ENCODE measurements around the gene HFM1.
"Not testable (repeated sequence)": the region's sequence is repeated elsewhere in the genome, so short reads cannot be mapped to it uniquely, and the experiment has no call there.

Gene HFM1

DNA sequence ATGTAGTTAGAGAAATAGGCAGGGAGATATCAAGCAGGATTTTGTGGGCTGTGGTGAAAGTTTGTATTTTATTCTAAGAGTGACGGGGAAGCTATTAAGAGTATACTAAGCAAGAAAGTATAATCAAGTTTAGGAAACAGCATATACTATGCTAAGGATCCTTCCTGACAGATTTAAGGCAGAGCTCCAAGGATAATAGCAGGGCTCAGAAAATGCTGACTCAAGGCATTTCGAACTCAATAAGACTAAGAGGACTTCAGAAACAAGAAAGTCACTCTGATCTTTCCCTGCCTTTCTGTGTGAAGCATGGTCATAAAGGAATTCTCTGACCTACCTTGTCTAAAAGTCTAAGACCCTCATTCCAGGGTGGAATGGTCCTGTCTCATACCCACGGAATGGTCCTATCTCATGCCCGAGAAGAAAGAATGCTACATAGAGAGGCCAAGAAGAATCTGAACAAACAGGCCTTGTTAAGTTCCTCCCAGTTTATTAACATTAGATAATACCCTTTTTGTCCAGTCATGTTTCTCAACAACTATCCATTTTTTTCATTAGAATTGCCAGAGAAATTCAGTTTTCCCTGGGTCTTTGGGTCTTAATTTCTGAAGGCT lies 59.1 kb downstream of the HFM1 start:
- no peak for DNase-seq

DNA sequence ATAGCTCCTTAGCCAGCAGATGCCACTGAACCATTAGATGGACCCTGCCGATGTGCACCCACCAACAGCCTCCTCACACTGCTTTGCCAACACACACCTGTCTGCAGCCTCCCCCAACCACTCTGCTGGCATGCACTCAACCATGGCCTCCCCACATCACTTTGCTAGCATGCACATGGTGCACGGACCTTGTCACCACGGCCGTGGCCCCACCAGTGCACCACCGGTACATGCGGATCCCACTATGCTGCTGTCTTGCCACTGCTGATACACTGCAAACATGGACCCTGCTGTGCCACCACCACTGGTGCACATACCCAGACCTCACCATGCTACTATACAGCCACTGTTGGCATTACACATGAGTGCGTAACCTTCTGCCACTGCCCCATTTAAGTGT lies 66.1 kb downstream of the HFM1 start:
- no peak for DNase-seq

- no peak for DNase-seq
Observed at GRCh38 chr1:91335603-91336002, 69.0 kb downstream of the HFM1 start.

GRCh38 chr1:91334856-91335255 lies 69.8 kb downstream of the HFM1 start:
- DNase-seq: no peak

DNA sequence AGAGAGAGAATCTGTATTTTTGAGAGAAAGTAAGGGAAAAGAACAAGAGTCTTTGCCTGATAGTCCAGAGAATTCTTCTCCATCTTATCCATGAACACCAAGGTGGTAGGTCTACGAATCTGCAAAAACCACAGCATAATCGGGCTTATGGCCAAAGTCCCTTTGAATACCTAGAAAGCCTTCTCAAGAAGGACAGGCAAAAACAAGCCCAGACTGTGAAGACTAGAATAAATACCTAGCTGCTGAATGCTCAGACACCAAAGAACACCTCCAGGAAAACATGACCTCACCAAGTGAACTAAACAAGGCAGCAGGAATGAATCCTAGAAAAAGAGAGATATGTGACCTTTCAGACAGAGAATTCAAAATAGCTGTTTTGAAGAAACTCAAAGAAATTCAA lies 79.2 kb downstream of the HFM1 start:
- DNase-seq: no peak

- no peak for DNase-seq
Observed at GRCh38 chr1:91314643-91315042, 90.0 kb downstream of the HFM1 start.

- no peak for DNase-seq
Observed at GRCh38 chr1:91311672-91312071, 93.0 kb downstream of the HFM1 start.

DNA sequence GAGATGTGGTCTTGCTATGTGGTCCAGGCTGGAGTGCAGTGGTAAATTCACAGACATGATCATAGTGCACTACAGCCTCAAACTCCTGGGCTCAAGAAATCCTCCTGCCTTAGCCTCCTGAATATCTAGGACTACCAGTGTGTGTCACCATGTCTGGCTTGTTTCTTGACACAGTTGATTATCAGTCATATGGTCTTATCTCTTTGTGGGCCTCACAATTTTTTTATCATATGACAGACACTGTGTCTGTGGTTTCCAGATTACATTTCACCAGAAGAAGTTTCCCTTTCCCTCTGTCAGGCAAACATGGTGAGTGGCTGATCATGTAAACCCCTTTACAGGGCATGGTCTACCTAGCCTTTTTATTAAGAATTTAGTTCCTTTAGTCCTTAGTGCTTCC lies 96.1 kb downstream of the HFM1 start:
- no peak for DNase-seq

GRCh38 chr1:91307784-91308409 lies 96.7 kb downstream of the HFM1 start:
- no peak for DNase-seq

GRCh38 chr1:91303165-91303564 lies 101.5 kb downstream of the HFM1 start:
- DNase-seq: no peak

DNA sequence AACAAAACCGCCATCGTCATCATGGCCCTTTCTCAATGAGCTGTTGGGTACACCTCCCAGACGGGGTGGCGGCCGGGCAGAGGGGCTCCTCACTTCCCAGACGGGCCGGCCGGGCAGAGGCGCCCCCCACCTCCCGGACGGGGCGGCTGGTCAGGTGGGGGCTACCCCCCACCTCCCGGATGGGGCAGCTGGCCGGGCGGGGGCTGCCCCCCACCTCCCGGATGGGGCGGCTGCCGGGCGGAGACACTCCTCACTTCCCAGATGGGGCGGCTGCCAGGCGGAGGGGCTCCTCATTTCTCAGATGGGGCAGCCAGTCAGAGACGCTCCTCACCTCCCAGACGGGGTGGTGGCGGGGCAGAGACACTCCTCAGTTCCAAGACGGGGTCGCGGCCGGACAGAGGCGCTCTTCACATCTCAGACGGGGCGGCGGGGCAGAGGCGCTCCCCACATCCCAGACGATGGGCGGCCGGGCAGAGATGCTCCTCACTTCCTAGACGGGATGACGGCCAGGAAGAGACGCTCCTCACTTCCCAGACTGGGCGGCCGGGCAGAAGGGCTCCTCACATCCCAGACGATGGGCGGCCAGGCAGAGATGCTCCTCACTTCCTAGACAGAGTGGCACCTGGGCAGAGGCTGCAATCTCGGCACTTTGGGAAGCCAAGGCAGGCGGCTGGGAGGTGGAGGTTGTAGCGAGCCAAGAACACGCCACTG lies 115.6 kb downstream of the HFM1 start:
- not testable (repeated sequence) for DNase-seq

- DNase-seq: not testable (repeated sequence)
Observed at GRCh38 chr1:91286962-91287317, 117.7 kb downstream of the HFM1 start.

GRCh38 chr1:91286259-91286961 lies 118.2 kb downstream of the HFM1 start:
- not testable (repeated sequence) for DNase-seq

DNA sequence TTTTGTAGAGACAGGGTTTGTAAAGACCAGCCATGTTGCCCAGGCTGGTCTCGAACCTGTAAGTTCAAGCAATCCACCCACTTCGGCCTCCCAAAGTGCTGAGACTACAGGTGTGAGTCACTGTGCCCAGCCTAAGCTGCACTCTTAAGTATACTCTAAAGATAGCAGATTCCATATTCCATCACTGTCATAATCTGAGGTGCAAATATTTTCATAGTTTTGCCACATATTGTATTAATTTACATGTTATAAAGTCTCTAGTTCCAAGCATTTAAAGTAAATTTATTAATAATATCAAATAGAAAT lies 121.3 kb downstream of the HFM1 start:
- DNase-seq: no peak

DNA sequence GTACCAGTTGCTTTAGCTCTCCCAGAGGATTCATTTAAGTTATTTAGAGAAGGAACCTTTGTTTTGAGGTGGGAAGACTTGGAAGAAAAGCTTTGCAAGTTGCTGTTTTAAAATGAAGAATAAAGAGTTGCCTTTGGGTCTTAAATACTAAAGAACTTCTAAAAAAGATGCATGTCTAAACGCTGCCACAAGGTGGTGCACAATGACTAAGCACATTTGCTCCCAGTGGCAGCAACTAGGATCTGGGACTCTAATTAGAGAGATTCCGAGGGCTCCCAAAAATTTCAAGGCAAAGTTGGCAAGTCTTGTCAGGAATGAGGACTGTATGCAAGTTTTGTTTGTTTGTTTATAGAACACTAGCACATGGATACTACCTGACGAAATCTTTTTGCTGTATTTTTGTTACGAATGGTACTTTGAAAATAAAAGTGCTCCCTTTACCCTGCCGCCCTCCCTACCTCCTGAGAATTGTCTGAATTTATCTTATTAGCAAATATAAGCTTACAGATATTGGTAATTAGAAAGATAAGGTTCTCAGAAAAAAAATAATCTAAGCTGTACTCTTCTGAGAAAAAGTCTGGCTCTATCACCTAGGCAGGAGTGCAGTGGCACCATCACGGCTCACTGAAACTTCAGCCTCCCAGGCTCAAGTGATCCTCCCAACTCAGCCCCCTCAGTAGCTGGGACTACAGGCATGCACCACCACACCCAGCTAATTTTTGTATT lies 121.8 kb downstream of the HFM1 start:
- peak; percentile 72 for DNase-seq

- no peak for DNase-seq
Observed at GRCh38 chr1:91281782-91282181, 122.9 kb downstream of the HFM1 start.

- DNase-seq: peak; percentile 11
Observed at GRCh38 chr1:91278754-91279153, 125.9 kb downstream of the HFM1 start.

DNA sequence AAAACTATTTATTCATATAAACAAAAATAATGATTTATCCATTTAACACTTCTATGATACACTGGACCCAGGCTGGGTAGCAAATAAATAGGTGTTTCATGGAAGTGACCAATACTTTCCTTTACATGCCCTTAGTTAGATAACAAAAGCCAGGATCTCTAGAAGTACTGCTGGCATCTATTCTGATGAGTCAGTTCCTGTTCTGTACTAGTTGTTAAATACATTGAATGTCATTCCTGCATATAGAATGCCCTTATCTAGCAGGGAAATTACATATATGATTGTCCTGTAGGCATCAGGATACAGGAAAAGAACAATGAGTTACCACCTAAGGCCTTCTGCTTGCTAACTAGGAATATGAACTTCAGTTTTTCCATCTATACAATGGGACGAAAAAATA lies 130.8 kb downstream of the HFM1 start:
- DNase-seq: no peak

DNA sequence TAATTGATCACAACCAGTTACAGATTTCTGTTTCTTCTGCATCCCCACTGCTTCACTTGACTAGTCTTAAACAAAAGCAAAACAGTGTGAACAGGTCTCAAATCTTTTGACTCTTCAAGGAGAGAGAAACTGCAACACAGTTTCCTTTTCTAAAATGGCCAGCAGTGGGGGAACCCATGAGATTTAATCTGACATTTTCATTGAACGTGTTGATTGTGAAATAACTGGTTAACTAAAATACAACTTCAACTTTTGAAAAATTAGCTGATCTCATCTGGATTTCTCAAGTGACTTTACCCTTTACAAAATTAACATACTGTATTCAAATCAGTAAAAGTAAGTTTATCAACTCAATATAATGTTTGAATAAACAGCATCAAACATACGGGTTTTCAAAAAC lies 143.0 kb downstream of the HFM1 start:
- no peak for DNase-seq

DNA sequence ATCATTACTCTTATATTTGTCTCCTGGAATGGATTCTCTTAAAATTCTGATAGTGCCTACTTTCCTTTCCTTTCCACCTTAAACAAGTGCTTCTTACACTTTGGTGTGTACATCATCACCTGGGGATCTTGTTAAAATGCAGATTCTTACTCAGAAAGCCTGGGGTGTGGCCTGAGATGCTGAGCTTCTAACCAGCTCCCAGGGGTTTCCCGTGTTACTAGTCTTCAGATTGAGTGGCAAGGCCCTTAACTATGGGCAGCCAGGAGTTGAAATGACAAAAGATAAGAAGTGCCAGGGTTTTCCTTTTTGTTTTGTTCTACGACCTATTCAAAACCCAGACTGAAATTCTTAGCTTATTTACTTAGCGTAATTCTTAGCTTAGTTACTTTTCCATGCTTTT lies 159.2 kb downstream of the HFM1 start:
- no peak for DNase-seq

GRCh38 chr1:91244737-91245136 lies 159.9 kb downstream of the HFM1 start:
- DNase-seq: no peak

DNA sequence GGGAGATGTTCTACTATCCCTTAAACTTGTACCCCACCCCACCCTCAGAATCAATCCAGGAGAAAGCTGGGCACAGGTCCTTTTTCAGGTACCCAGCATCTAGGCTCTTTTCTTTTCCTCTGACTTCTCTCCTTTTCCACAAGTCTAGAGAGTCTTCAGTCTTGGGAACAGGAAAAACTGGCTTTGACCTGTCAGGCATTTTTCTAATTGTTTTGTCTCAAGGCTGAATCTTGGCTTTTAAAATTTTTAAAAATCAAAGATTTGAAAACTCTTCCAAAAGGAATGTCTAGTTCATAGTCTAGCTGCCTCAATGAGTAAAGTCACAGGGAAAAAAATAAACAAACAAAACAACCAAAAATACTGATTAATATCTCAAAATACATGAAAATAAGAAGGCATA lies 161.5 kb downstream of the HFM1 start:
- no peak for DNase-seq

DNA sequence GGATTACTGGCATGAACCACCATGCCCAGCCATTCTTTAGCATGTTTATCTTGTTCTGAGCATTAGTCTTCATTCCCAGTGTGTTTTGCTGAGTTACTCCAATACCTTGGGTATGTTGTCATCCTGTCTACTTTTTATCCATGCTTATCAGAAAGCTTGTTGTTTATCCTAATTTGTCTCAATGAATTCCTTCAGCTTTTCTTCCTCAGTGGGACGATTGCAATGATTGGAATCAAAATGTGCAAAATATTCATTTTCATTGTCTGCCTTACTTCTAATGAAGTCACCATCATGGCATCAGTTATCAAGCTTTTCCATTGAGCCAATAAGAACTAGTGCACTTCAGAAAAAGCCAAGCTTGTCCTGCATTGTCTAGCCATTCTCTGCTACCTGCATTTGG lies 170.5 kb downstream of the HFM1 start:
- no peak for DNase-seq

- no peak for DNase-seq
Observed at GRCh38 chr1:91226741-91227140, 177.9 kb downstream of the HFM1 start.

Data from NCI-H1694 (cell line).